ENCODE data around the gene DSC3.
"Not testable (repeated sequence)": the region's sequence is repeated elsewhere in the genome, so short reads cannot be mapped to it uniquely, and the experiment has no call there.

DSC3 gene

GRCh38 chr18:30982285-30982992, 60.1 kb downstream of the DSC3 start:
- Histone ChIP-seq H3K9me3 (ENCODE audit: control insufficient read depth, low read length) (no peaks in the 10 kb centered on the region), H3K4me1 (ENCODE audit: control insufficient read depth, insufficient read depth, low read length) (no peaks in the 10 kb centered on the region), H3K36me3 (ENCODE audit: control insufficient read depth, insufficient read depth, low read length) (no peaks in the 10 kb centered on the region), H3K27ac (ENCODE audit: insufficient read depth, low read depth, low read length, poor library complexity, severe bottlenecking) (no peak overlapping the region), H3K27me3 (ENCODE audit: control insufficient read depth, insufficient read depth, low read length, poor library complexity, severe bottlenecking) (no peaks in the 10 kb centered on the region), H3K4me3 (ENCODE audit: insufficient read depth, low read depth, low read length) (no peak overlapping the region)
- 93 to 98% methylated on average over 8 to 9 of the region's 11 CpGs for WGBS, 2 experiments

- H3K4me1 ChIP-seq (ENCODE audit: control insufficient read depth, insufficient read depth, low read length); H3K27ac ChIP-seq (ENCODE audit: insufficient read depth, low read depth, low read length, poor library complexity, severe bottlenecking); H3K36me3 ChIP-seq (ENCODE audit: control insufficient read depth, insufficient read depth, low read length); H3K27me3 ChIP-seq (ENCODE audit: control insufficient read depth, insufficient read depth, low read length, poor library complexity, severe bottlenecking); H3K9me3 ChIP-seq (ENCODE audit: control insufficient read depth, low read length); H3K4me3 ChIP-seq (ENCODE audit: insufficient read depth, low read depth, low read length): not testable (repeated sequence)
- WGBS, 2 experiments, result 83 to 100% methylated on average over 3 of the region's 4 CpGs
Observed at GRCh38 chr18:30978091-30978490, 64.5 kb downstream of the DSC3 start.

GRCh38 chr18:30971338-30971956, 71.1 kb downstream of the DSC3 start:
- Histone ChIP-seq H3K27ac (ENCODE audit: insufficient read depth, low read depth, low read length, poor library complexity, severe bottlenecking) (no peak overlapping the region), H3K36me3 (ENCODE audit: control insufficient read depth, insufficient read depth, low read length) (no peaks in the 10 kb centered on the region), H3K4me3 (ENCODE audit: insufficient read depth, low read depth, low read length) (no peak overlapping the region), H3K4me1 (ENCODE audit: control insufficient read depth, insufficient read depth, low read length) (no peaks in the 10 kb centered on the region), H3K27me3 (ENCODE audit: control insufficient read depth, insufficient read depth, low read length, poor library complexity, severe bottlenecking) (no peaks in the 10 kb centered on the region), H3K9me3 (ENCODE audit: control insufficient read depth, low read length) (no peaks in the 10 kb centered on the region)
- WGBS, 2 experiments, result 8 to 13% methylated on average over 1 of the region's 1 CpG

GRCh38 chr18:30970196-30970816, 72.2 kb downstream of the DSC3 start:
- Histone ChIP-seq H3K4me3 (ENCODE audit: insufficient read depth, low read depth, low read length) (no peak overlapping the region), H3K27ac (ENCODE audit: insufficient read depth, low read depth, low read length, poor library complexity, severe bottlenecking) (no peak overlapping the region), H3K9me3 (ENCODE audit: control insufficient read depth, low read length) (no peaks in the 10 kb centered on the region), H3K27me3 (ENCODE audit: control insufficient read depth, insufficient read depth, low read length, poor library complexity, severe bottlenecking) (no peaks in the 10 kb centered on the region), H3K4me1 (ENCODE audit: control insufficient read depth, insufficient read depth, low read length) (no peaks in the 10 kb centered on the region), H3K36me3 (ENCODE audit: control insufficient read depth, insufficient read depth, low read length) (no peaks in the 10 kb centered on the region)
- WGBS, 2 experiments, result 49 to 64% methylated on average over 4 to 6 of the region's 7 CpGs

GRCh38 chr18:30969670-30970170, 72.8 kb downstream of the DSC3 start:
- Histone ChIP-seq H3K4me1 (ENCODE audit: control insufficient read depth, insufficient read depth, low read length) (no peaks in the 10 kb centered on the region), H3K27ac (ENCODE audit: insufficient read depth, low read depth, low read length, poor library complexity, severe bottlenecking) (no peak overlapping the region), H3K36me3 (ENCODE audit: control insufficient read depth, insufficient read depth, low read length) (no peaks in the 10 kb centered on the region), H3K27me3 (ENCODE audit: control insufficient read depth, insufficient read depth, low read length, poor library complexity, severe bottlenecking) (no peaks in the 10 kb centered on the region), H3K4me3 (ENCODE audit: insufficient read depth, low read depth, low read length) (no peak overlapping the region), H3K9me3 (ENCODE audit: control insufficient read depth, low read length) (no peaks in the 10 kb centered on the region)
- 90 to 100% methylated on average over 2 to 3 of the region's 4 CpGs for WGBS, 2 experiments

DNA sequence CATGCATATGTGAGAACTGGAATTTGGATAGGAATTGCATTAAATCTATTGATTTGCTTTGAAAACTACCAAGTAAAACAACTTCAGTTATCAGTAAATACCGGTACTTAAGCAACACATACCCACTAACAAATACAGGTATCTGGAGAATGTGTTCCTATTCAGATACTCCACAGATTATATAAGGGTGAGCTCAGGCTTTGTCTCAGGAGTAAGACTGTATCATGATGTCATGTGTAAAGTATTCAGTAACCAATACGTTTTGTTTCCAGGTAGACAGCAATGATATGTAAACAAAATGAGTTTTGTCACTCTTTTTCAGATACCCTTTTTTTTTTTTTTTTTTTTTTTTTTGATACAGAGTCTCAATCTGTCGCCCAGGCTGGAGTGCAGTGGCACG, 74.8 kb downstream of the DSC3 start:
- Histone ChIP-seq H3K4me3 (ENCODE audit: insufficient read depth, low read depth, low read length) (no peak overlapping the region), H3K36me3 (ENCODE audit: control insufficient read depth, insufficient read depth, low read length) (no peaks in the 10 kb centered on the region), H3K9me3 (ENCODE audit: control insufficient read depth, low read length) (no peaks in the 10 kb centered on the region), H3K4me1 (ENCODE audit: control insufficient read depth, insufficient read depth, low read length) (no peaks in the 10 kb centered on the region), H3K27me3 (ENCODE audit: control insufficient read depth, insufficient read depth, low read length, poor library complexity, severe bottlenecking) (no peaks in the 10 kb centered on the region), H3K27ac (ENCODE audit: insufficient read depth, low read depth, low read length, poor library complexity, severe bottlenecking) (no peak overlapping the region)
- 93 to 96% methylated on average over 2 to 4 of the region's 4 CpGs for WGBS, 2 experiments

DNA sequence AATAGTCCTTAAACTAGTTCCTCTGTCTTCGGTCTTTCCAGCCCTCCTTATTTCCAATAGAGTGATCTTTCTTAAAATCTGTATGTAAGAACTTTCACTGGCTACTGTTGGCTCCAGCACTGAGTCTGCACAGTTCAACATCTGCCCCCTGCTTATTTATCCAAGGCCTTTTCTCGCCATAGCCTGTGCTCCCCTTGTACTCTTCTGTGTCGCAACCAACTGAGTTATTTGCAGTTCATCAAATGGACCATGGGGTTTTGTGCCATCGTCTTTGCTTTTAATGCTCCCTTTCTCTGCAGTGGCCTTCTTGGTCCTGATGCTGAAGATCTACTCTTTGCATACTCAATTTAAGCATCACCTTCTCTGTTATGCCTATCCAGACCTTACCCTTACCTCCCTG, 77.3 kb downstream of the DSC3 start:
- H3K27ac ChIP-seq (ENCODE audit: insufficient read depth, low read depth, low read length, poor library complexity, severe bottlenecking), result no peak overlapping the region
- no peaks in the 10 kb centered on the region for H3K27me3 ChIP-seq (ENCODE audit: control insufficient read depth, insufficient read depth, low read length, poor library complexity, severe bottlenecking)
- WGBS, 2 experiments, result 93 to 94% methylated on average over 4 of the region's 4 CpGs
- no peaks in the 10 kb centered on the region for H3K4me1 ChIP-seq (ENCODE audit: control insufficient read depth, insufficient read depth, low read length)
- H3K9me3 ChIP-seq (ENCODE audit: control insufficient read depth, low read length), result no peaks in the 10 kb centered on the region
- H3K4me3 ChIP-seq (ENCODE audit: insufficient read depth, low read depth, low read length), result no peak overlapping the region
- no peaks in the 10 kb centered on the region for H3K36me3 ChIP-seq (ENCODE audit: control insufficient read depth, insufficient read depth, low read length)

DNA sequence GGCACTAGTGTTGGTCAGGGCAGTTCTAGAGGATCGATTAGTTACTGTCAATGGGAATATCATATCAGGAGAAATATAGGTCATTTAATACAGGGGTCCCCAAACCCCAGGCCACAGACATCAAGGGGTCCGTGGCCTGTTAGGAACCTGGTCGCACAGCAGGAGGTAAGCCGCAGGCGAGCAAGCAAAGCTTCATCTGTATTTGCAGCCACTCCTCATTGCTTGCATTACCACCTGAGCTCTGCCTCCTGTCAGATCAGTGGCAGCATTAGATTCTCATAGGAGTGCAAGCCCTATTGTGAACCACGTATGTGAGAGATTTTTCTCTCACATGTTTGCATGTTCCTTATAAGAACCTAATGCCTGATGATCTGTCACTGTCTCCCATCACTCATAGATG, 81.9 kb downstream of the DSC3 start:
- 85 to 88% methylated on average over 6 of the region's 6 CpGs for WGBS, 2 experiments
- Histone ChIP-seq H3K27me3 (ENCODE audit: control insufficient read depth, insufficient read depth, low read length, poor library complexity, severe bottlenecking) (no peaks in the 10 kb centered on the region), H3K36me3 (ENCODE audit: control insufficient read depth, insufficient read depth, low read length) (no peaks in the 10 kb centered on the region), H3K4me1 (ENCODE audit: control insufficient read depth, insufficient read depth, low read length) (no peaks in the 10 kb centered on the region), H3K4me3 (ENCODE audit: insufficient read depth, low read depth, low read length) (no peak overlapping the region), H3K9me3 (ENCODE audit: control insufficient read depth, low read length) (no peaks in the 10 kb centered on the region), H3K27ac (ENCODE audit: insufficient read depth, low read depth, low read length, poor library complexity, severe bottlenecking) (no peak overlapping the region)

DNA sequence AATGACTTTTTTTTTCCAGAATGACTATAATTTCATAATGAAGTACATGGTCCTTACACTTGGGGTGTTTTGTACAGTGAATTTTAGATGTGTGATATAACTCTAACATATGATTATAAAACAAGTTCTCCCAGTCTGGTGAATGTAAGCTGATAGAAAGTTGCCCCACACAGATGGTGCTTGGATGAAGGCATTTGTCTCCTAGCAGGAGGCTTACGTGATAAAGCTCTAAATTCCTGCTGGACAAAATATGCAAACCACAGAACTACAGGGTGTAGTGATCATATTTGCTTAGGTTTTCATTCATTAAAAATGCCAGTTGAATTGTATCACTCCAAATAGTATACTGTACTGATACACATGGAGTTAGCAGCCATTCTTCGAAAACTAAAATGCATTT, 85.5 kb downstream of the DSC3 start:
- H3K36me3 ChIP-seq (ENCODE audit: control insufficient read depth, insufficient read depth, low read length), result no peaks in the 10 kb centered on the region
- no peaks in the 10 kb centered on the region for H3K4me1 ChIP-seq (ENCODE audit: control insufficient read depth, insufficient read depth, low read length)
- WGBS, 2 experiments, result 80 to 100% methylated on average over 1 to 2 of the region's 2 CpGs
- H3K27me3 ChIP-seq (ENCODE audit: control insufficient read depth, insufficient read depth, low read length, poor library complexity, severe bottlenecking), result no peaks in the 10 kb centered on the region
- no peak overlapping the region for H3K27ac ChIP-seq (ENCODE audit: insufficient read depth, low read depth, low read length, poor library complexity, severe bottlenecking)
- H3K4me3 ChIP-seq (ENCODE audit: insufficient read depth, low read depth, low read length), result no peak overlapping the region
- no peaks in the 10 kb centered on the region for H3K9me3 ChIP-seq (ENCODE audit: control insufficient read depth, low read length)

DNA sequence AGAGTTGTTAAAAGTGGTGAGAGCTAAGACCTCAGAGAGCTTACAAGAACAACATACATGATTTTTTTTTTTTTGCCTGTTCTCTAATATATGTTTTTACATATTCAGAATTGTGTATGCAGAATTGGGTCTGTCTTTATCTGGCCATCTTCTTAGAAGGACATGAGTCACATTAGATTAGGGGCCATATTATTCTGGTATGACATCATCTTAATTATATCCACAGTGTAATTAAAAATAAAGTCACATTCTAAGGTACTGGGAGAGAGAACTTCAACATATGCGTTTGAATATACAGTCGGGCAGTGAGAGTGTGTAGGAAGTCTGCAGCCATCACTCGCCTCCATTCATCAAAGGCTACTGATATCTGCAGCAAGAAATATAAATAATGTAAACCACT, 88.3 kb downstream of the DSC3 start:
- Histone ChIP-seq H3K4me3 (ENCODE audit: insufficient read depth, low read depth, low read length) (no peak overlapping the region), H3K4me1 (ENCODE audit: control insufficient read depth, insufficient read depth, low read length) (no peaks in the 10 kb centered on the region), H3K9me3 (ENCODE audit: control insufficient read depth, low read length) (no peaks in the 10 kb centered on the region), H3K27ac (ENCODE audit: insufficient read depth, low read depth, low read length, poor library complexity, severe bottlenecking) (no peak overlapping the region), H3K27me3 (ENCODE audit: control insufficient read depth, insufficient read depth, low read length, poor library complexity, severe bottlenecking) (no peaks in the 10 kb centered on the region), H3K36me3 (ENCODE audit: control insufficient read depth, insufficient read depth, low read length) (no peaks in the 10 kb centered on the region)
- 93% methylated on average over 3 of the region's 3 CpGs; no CpG with 5 or more reads in 1 of the 2 experiments for WGBS, 2 experiments
